BJ (cell line): ENCODE results near the gene PFKM. TPM values are rescaled to one million over a fixed set of nuclear protein-coding genes. Genes with fewer than 3 reads are reported as not detected.
A peak's percentile ranks its signal among the peaks of the same experiment; 100 is the strongest.

Experiments
- CTCF ChIA-PET: fragments of 350-600 bp; formaldehyde crosslinking; extraction: SDS; loops from one replicate; lab custom pipeline; 2021; ENCODE audit warnings: antibody characterized with exemption, inconsistent platforms; lab: Yijun Ruan, JAX
- POLR2A ChIA-PET: fragments of 300-600 bp; sonication (Branson Sonifier 250); formaldehyde crosslinking; extraction: SDS; loops from one replicate; lab custom pipeline; 2021; ENCODE audit warnings: antibody characterized with exemption; lab: Charles Lee
- DNase-seq: peaks from one replicate; pipeline ENCODE4 v3.0.0-alpha.2; 2011; ENCODE audit warnings: low read depth
- H3K27me3 ChIP-seq: 2 replicates; pipeline ENCODE4 v1.6.0; 2011; ENCODE audit warnings: low read length; ENCODE audit not compliant: control insufficient read depth, insufficient read depth
- H3K36me3 ChIP-seq: 2 replicates; pipeline ENCODE4 v1.5.1; 2011; ENCODE audit warnings: low read length; ENCODE audit not compliant: control insufficient read depth, insufficient read depth
- H3K4me3 ChIP-seq: 2 replicates; pipeline ENCODE4 v1.5.1; 2011; ENCODE audit warnings: low read depth, mild to moderate bottlenecking, control low read depth, low read length
- CTCF ChIP-seq: IDR thresholded peaks from 2 replicates; pipeline ENCODE4 v1.5.1; 2011; ENCODE audit warnings: low read depth, mild to moderate bottlenecking, control low read depth, inconsistent platforms, low read length, moderate library complexity; ENCODE audit not compliant: insufficient read depth
- polyA plus RNA-seq: library from polyadenylated mRNA; depleted of rRNA; stranded (reverse); fragments of >200 nt; gene quantifications from 2 replicates; pipeline ENCODE4 v1.2.3, GENCODE V29; 2011

Gene PFKM
- polyA plus RNA-seq, 1 experiment: 45.9 TPM

- no peak overlapping the region for H3K4me3 ChIP-seq
- CTCF ChIA-PET: no interaction called here
- no peak for DNase-seq
- H3K27me3 ChIP-seq: peaks cover 1% of the 10 kb centered on the region; the same call in 1 of the 2 replicates
- POLR2A ChIA-PET: no interaction called here
- no peaks in the 10 kb centered on the region for H3K36me3 ChIP-seq
- no peak for TF ChIP-seq CTCF
Measured at GRCh38 chr12:48160046-48160445, 40.9 kb downstream of the PFKM start.

- CTCF ChIA-PET: interaction anchor here (0.9 kb wide), 1 partner anchor 323 kb away, joined by 3 read pairs; no protein-coding TSS in a partner anchor
- no peak overlapping the region for H3K4me3 ChIP-seq
- no peak for TF ChIP-seq CTCF
Measured at GRCh38 chr12:48160807-48161206, 41.6 kb downstream of the PFKM start.

GRCh38 chr12:48163150-48163747, 44.1 kb downstream of the PFKM start:
- Histone ChIP-seq H3K4me3 (no peak overlapping the region), H3K27me3 (peaks cover 1% of the 10 kb centered on the region; the same call in 1 of the 2 replicates), H3K36me3 (no peaks in the 10 kb centered on the region)
- CTCF ChIA-PET: interaction anchor here (1.1 to 3.0 kb wide), 4 partner anchors 14 to 200 kb away, joined by 3 to 12 read pairs (median 4); partner anchors contain the start of gene TMEM106C
- no peak for DNase-seq
- POLR2A ChIA-PET: no interaction called here
- no peak for TF ChIP-seq CTCF

More at GRCh38 chr12:48160807-48161206, 41.6 kb downstream of the PFKM start:
- POLR2A ChIA-PET: no interaction called here
- peaks cover 1% of the 10 kb centered on the region; the same call in 1 of the 2 replicates for H3K27me3 ChIP-seq
- no peaks in the 10 kb centered on the region for H3K36me3 ChIP-seq
- no peak for DNase-seq

- H3K36me3 ChIP-seq: no peaks in the 10 kb centered on the region
- H3K27me3 ChIP-seq: peaks cover 5% of the 10 kb centered on the region; the same call in 1 of the 2 replicates
- ChIA-PET CTCF (interaction anchor here (0.6 to 3.0 kb wide), 19 partner anchors 9 to 379 kb away, joined by 3 to 12 read pairs (median 4); partner anchors contain the start of gene TMEM106C), POLR2A (no interaction called here)
- no peak for TF ChIP-seq CTCF
- no peak overlapping the region for H3K4me3 ChIP-seq
- DNase-seq: no peak
Measured at GRCh38 chr12:48164451-48164850, 45.3 kb downstream of the PFKM start.

GRCh38 chr12:48165089-48165981, 46.2 kb downstream of the PFKM start:
- POLR2A ChIA-PET: no interaction called here
- TF ChIP-seq CTCF: peak; percentile 94
- H3K36me3 ChIP-seq: no peaks in the 10 kb centered on the region
- CTCF ChIA-PET: interaction anchor here (0.6 to 3.0 kb wide), 24 partner anchors 8 to 379 kb away, joined by 3 to 12 read pairs (median 4); partner anchors contain the start of genes ASB8 and TMEM106C
- H3K27me3 ChIP-seq: peaks cover 5% of the 10 kb centered on the region; the same call in 1 of the 2 replicates
- DNase-seq: no peak
- no peak overlapping the region for H3K4me3 ChIP-seq
